H54 (cell line): ENCODE measurements around the gene CCDC71.

Experiments used
- DNase-seq: peaks from one replicate; pipeline ENCODE4 v3.0.0; 2011; ENCODE audit warnings: low spot score, mixed read lengths; ENCODE audit not compliant: insufficient read length
- FAIRE-seq: peaks from 3 replicates; lab custom pipeline; 2011; peaks lifted over from hg19 to GRCh38; lab: Jason Lieb, UNC
- POLR2A ChIP-seq: IDR thresholded peaks from 2 replicates; pipeline ENCODE4 v1.6.1; 2011; ENCODE audit warnings: low read depth, mild to moderate bottlenecking, low read length

Gene CCDC71

DNA sequence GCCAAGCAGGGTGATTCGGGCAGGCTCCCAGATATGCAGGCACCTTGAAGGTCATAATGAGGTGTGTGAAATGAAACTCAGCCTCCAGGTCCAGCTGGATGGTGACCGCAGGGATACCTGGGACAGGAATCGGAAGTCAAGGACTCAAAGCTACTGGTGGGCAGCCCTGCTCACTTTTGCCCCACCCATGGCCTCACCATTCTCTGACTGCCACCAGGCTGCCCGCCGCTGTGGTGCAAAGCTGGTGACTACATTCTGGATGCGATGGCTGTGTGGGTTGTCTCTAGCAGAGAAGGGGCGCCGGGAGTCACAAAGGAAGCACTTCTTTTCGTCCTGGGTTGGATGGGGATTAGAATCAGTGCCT lies 34.1 kb downstream of the CCDC71 start:
- FAIRE-seq (no peak), DNase-seq (no peak)
- TF ChIP-seq POLR2A, result no peak

DNA sequence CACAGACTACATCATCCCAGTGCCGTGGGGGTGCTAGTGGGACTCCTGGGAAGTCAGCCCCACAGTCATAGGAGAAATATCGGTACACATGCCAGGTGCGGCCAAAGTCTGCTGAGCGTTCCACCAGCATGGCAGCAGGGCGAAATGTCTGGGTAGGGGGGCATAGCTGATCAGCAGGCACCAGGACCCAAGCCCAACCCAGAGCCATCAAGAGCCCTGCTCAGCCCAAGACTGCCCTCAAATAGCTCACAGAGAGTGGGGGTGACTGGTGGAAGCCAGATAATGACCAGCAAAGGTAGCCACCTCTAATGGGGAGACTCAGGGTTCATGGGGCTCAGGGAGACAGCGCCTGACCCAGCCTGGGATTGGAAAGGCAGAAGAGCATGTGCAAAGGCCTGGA lies 34.6 kb downstream of the CCDC71 start:
- TF ChIP-seq POLR2A, result no peak
- FAIRE-seq (no peak), DNase-seq (no peak)

DNA sequence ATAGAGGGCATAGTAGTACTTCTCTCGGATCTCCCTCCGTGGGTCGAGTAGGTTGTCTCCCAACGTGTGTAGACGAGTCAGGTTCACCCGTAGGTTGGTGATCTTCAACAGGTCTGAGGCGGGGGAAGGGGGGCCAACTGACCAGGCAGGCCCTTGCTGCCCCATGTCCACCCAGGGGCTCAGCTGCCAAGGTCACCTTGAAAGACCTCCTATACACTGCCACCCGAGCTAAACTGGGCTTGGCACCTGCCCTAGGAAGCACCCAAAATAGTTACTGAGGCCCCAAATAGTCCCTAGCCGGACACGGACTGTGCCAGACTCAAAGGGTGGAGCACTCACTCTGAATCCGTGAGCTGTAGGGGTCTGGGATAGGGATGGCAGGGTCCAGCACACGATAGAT lies 35.1 kb downstream of the CCDC71 start:
- no peak for FAIRE-seq
- TF ChIP-seq POLR2A, result no peak
- DNase-seq, result no peak

DNA sequence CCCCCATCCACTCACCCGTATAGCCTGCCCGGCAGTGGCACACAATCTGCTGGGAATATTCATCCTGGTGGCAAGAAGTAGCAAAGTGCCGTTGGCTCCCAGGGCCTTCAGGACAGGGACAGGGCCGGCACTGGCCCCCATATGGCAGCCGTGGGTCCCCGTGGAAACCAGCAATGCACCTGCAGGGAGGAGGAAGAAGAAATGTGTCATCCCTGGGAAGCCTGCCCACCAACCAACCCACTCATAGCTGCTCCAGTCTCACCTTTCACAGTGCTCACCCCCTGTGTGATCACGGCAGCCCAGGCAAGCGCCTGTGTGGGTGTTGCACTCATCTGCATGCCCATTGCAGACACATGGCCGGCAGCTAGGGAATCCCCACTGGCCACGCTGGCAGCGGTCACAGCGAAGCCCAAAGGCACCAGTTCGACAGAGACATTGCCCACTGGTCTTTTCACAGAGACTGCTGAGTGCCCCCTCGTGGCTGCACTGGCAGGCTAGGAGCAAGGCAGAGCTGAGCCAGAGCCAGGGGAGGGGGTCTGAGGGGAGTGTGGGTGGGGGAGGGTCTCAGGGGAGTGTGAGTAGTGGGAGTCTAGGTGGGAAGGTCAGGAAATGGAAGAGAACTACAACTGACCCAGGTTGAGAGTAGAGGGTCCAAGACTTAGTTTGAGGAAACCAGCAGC lies 41.0 kb downstream of the CCDC71 start:
- DNase-seq (no peak), FAIRE-seq (no peak)
- TF ChIP-seq POLR2A, result no peak

DNA sequence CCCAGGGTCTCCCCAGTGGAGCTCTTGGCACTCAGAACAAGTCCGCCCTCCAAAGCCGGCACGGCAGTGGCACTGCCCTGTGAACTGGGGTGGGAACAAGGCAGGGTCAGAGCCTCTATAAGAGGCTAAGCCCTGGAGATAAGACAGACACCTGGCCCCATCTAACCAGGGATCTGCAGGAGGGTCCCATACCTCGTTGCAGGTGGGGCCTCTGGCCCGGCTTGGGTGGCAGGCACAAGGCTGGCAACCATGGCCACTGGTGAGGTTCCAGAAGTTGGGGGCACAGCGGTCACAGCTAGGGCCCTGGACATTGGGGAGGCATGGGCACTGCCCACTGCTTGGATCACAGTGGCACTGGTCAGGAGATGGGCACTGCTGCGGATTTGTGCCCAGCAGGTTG lies 41.9 kb downstream of the CCDC71 start:
- DNase-seq (no peak), FAIRE-seq (no peak)
- no peak for TF ChIP-seq POLR2A

DNA sequence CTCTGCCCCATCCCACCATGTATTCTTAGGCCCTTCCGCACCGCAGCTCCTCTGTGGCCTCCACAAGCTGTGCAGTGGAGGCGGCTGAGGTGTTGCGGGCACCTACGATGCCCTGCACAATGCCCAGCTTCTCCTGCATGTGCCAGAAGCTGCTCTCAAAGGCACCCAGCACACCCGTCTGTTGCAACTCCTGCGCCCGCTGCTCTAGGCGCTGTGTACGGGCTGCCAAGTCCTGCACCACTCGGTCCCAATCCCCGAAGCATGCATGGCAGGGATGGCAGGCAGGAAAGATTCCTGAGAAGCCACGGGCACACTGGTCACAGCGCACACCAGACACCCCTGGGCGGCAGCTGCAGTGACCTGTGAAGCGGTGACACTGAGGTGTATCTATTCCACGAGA lies 42.4 kb downstream of the CCDC71 start:
- FAIRE-seq (no peak), DNase-seq (no peak)
- TF ChIP-seq POLR2A, result no peak

DNA sequence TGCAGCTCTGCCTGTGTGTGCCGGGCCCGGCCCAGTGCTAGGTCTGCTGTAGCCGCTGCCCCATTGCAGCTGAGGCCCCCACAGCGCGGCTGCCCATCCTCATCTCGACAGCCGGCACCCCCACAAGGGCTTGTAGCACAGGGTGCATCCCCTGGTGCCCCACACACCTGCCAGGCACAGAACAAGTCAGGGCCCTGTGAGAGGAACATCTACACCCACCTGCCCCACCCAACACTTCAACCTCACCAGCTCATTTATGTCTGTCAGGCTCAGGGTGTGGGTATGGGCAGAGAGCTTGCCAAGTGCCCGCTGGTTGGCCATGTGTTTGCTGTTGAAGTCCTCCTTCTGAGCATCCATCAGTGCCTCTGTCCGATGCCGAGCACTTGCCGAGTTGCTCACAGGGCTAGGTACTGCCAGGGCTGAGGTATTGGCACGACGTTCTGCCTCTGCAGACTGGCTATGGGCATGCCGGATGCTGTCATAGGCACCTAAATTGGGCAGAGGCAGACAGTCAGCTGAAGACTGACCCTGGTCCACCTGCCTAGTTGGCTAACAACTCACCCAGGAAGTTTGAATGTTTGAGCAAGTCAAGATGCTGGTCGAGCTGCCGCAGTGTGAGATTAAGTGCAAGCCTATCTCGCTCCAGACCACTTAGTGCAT lies 43.1 kb downstream of the CCDC71 start:
- TF ChIP-seq POLR2A, result no peak
- no peak for DNase-seq
- no peak for FAIRE-seq

DNA sequence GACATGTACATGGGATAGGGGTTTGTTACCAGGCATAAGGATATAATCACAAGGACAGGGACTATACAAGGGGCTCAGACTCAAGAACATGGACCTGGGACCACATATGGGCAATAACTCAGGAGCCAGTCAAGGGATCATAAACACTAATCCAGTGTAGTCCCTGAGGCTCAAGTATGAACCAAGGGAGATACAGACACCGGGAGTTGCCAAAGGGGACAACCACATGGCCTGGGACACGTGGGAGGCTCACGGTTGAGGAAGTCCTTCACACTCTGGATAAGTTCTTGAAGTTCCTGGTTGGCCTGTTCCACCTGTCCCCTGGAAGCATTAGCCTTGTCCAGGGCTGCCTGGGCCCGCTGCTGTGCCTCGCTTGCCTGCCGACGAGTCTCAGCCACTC lies 43.7 kb downstream of the CCDC71 start:
- TF ChIP-seq POLR2A, result no peak
- DNase-seq, result no peak
- no peak for FAIRE-seq

DNA sequence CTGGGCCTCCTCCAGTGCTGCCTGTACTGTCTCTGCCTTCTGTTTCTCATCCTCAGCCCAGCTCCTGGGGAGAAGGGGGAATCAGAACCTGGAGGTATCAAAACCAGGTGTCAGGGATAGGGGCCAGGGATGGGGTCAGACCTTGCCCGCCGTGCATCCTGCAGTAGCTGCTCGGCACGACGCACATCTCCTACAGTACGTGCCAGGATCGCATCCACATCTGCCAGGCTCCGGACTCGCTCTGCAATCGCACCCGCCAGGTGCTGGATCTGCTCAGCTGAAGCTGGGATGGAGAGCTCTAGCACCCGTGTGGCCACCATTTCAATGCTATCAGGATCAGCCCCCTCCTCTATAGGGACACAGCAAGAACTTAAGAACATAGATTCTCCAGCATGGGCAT lies 44.1 kb downstream of the CCDC71 start:
- DNase-seq (no peak), FAIRE-seq (no peak)
- no peak for TF ChIP-seq POLR2A

DNA sequence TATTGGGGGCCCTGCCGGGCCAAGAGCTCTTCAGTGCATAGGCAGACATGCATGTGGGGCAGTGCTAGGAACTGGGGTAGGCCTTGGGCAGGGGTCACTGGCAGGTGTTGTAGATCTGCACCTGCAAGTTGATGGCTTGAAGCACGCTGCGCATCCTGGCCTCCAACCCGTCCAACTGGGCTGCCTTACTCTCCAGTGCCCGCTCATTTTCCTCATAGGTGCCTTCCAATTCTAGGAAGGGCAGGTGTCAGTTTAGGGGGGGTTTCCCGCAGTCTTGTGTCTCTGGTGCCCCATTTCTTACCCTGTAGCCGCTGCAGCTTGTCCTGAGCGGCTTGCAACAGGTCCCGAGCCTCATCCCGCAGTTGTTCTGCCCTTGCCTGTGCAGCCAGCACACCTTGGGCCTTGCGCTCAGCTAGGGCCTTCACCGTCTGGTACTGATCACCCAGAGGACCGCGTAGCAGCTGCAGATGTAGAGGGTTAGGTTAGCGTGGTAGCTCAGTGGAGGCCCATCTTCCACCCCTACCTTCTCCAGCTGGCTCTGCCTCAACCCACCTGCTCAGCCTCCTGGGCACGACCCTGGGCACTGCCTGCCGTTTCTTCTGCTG lies 44.9 kb downstream of the CCDC71 start:
- no peak for TF ChIP-seq POLR2A
- no peak for DNase-seq
- no peak for FAIRE-seq

DNA sequence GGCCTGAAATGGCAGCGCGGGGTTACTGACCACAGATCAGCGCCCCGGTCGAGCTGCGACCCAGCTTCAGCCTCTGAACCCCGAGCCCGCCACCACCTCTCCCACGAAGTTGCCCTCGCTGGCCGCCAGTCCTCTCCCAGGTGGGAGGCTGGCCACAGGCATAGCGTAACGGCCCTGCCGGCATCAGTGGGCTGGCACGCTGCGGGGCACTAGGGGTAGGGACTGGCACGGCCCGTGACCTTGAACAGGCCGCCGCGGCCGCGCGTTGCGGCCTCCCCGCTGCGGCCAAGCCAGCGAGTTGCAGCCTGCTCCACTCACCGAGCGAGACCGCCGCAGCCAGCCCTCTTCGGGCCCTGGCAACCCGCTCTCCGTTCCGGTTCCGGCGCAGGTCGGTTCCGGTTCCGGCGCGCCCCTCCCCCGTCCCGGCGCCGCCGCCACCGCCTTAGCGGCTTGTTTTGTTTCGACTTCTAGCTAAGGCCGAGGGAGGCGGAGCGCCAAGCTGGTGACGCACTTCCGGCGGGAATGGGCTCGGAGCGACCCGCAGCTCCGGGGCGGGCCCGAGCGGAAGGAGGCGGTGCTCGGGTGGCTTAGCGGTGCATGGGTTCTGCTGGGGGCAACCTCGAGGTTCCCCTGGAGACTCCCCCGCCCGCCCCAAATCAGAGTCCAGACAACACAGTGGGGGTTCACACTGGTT lies 45.5 kb downstream of the CCDC71 start, which contains the start of gene USP19:
USP19 (minus strand) TSS at position 386 of the 694 bp plus-strand sequence. CDS start 1,678 bp downstream, outside the sequence.
- peak; percentile 63 for TF ChIP-seq POLR2A
- DNase-seq, result peak; percentile 97
- FAIRE-seq, result no peak

DNA sequence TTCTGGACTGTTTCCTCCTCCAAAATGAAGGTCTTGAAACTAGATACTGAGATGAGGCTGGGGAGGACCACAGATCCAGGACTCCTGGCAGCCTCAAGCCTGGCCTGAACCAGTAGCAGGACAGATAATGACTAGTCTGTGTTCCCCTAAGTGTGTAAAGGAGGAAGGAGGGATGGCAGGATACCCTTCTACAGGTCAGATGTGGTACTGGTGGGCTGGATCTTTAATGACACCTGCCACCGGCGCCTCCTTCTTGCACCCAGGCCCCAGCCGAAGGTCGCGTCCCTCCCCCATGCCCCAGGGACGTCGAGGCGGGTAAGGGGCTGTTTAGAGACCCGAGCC lies 46.1 kb downstream of the CCDC71 start:
- no peak for TF ChIP-seq POLR2A

DNA sequence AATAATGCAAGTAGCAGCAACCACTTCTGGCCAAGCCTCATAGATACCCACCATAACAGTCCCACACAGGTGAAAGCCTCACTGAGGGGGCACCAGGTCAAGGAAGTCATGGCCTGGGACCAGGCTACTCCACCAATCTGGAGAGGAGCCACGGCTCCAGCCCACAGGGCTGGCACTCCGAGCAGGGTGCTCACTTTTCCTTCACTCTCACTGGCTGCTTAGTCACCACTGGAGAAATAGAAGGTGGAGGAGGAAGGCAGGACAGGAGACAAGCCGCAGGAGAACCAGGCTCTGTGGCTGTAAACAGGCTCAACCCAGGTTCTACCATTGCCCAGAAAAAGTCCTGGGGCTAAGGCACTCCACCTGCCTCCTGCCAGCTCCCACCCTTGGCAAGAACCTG lies 46.7 kb downstream of the CCDC71 start:
- no peak for TF ChIP-seq POLR2A
- DNase-seq (no peak), FAIRE-seq (no peak)

More for the DNA sequence above, 46.1 kb downstream of the CCDC71 start:
- no peak for DNase-seq
- no peak for FAIRE-seq

DNA sequence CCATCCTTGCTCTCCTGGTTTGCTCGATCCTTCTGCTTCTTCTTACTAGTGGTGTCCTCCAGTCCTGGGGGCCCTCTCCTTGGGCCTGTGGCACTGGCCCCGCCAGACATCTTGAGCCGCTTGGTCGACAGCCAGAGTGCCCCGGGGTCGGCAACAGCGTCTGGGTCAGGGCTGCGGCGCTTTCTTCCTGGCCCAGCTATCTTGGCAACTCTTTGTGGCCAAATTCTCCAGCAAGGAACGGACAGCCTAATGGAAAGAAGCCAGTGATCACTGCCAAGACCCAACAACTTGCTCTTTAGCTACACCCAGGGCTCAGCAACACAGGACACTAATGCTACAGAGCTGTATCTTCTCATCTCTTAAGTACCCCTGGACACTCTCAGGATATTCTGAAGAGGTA lies 47.1 kb downstream of the CCDC71 start:
- TF ChIP-seq POLR2A, result no peak

More for the DNA sequence above, 47.1 kb downstream of the CCDC71 start:
- DNase-seq (no peak), FAIRE-seq (no peak)
